Measurements from ENCODE around the gene ARPC5.

Gene ARPC5

DNA sequence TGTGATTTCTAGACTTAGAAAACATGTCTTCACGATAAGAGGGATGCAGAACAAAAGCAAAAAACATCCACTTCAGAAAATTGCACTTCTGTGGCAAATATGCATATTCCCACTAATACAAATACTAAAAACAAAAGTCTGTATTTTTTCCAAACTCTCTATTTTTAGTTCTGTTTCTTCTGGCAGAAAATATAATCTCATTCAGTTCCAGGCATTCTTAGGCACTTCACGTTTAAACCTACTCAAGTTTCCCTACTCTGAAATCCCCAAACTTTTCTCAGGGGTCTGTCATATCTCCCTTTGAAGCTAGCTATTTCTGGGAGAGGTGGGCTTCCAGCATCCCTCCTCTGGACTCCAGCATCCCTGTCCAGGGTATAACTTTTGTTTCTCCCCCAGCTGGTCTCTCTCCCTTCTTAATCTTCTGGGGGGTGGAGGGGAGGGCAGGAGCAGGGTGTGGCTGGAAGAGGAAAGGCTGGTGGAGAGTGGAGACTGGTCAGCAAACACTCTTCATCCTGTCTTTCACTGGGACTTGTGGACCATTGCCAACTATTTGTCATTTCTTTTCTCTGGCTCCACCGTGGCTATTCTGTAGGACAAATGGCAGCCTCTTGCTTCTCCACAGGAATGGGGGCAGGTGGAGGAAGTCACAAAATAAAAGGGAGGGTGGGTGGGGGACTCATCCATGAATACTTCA, 25.7 kb downstream of the ARPC5 start:
- no peak for DNase-seq

DNA sequence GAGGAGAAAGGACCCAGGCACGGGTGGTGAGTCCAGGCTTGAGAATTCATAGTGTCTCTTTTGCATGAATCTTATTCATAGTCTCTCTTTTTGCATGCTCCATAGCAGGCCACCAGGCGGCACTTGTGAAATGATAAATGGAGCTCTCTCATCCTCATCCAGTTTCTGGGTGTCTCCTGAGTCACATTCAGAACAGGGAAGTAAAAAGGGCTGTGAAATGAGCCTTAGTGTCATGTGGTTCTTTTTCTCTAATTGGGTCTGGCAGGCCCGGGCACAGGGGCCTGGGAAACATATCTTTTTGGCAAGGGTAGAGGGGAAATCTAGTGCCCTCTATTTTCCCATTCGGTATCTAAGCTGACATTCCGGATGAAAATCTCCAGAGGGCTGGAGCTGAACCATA, 26.3 kb downstream of the ARPC5 start:
- DNase-seq: peak; percentile 17 to 55

DNA sequence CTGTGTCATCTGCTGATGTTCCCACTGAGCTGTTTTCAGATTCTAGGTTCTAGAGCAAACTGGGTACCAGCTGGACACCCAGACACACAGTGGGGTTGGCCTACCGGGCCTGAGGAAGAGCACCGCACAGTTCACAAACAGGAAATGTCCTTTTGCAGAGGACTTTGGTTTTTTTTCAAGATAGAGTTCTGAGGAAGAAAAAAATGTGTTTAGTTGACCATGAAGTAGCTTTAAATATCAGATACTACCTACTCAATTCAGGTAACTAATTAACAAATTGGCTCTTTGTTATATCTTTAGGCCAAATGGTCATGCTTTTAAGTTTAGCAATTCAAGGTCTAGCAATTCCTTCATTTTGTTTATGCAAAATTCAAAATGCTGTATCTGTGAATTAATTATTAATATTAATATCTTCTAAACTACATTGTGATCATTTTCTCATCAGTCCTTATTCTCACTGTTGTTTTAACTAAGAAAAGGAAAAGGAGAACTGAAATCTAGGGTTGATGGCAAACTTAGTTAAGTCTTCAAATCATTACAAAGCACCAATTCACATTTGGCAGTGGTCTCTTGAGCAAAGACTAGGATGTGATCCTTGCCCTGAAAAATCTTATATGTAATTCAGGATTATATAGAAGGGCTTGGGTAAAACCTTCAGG, 28.1 kb downstream of the ARPC5 start:
- no peak for DNase-seq

DNA sequence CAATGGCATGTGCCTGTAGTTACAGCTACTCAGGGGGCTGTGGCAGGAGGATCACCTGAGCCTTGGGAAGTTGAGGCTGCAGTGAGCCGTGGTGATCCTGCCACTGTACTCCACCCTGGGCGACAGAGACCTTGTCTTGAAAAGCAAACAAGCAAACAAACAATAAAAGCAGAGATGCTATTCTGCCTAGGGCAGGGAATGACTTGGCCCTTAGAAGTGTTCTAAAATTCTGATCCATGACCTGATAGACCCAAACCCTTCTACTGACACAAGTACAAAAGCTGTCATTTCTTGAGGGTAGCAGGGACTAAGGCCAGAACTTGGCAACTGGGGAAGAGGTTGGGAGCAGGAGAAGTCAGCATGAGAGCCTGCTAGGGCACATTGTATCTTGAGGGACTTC, 29.7 kb downstream of the ARPC5 start:
- DNase-seq: no peak

DNA sequence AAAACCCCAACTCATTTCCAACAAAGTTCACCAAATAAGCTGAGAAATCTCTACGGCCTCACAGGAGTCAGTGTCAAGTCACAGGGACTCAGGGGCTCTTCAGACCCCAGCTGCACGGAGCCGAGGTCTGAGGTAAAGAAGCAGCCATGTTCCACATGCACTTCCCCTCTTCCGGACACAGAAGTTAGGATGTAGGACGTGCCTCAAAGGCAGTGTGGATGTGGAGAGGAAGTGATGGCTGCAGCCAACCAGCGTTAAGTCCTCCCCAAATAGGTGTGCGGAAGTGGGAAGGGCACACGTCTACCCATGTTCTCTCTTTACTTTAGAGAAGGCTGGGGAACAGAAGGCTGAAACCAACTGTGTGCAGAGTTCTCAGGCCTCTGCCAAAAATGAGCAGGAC, 30.8 kb downstream of the ARPC5 start:
- DNase-seq: peak in 1 of 2 donors; percentile 49

DNA sequence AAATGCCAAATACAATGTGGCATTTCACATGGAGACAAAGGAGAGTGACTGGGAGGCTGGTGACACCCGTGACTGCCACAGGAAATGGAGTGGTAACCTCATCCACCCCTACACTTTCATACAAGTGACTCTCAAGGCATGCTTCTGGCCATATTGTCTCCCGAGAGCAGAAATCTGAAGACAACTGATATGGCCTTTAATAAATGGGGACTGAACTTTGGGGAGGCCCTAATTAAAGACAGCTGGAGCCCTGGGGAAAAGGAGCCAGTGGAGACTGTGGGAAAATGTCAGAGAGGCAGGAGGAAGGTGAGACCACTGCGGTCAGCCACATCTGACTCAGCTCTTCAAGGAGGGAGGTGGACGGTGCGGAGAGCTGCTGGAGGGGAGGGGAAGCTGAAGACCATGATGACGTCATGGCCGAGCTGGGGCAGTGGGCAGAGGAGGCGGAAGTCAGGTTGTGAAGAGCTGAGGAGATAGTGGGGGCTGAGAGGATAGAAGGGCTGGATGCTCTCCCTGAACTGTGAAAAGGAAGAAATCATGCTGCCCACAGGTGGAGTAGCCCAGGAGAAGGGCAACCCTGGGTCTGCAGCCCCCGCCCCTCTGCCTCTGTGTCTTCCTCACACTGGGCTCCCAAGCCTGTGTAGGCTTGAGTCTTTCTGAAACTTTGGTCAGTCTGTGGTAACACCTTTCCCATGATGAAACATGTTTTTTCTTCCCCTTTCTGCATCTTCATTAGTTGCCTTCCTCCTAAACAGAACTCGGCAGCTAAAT, 31.4 kb downstream of the ARPC5 start:
- peak in 1 of 2 donors; percentile 76 for DNase-seq

DNA sequence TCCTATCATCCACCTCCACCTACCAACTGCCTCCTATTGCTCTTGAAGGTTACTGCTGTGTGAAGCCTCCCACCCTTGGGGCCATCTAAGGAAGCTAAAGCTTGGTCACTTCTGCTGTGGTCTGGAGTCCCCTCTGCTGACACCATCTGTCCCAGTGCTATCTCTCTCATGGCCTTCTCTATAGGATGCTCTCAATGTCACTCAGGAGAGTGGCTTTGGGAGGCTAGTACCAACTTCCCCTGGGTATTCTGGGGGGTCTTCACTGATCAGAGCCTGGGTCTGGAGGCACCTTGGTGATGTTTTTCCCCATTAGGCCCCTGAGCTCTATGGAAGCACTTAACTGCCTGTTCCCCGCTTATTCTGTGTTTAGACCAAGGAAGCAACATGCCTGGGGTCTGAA, 33.1 kb downstream of the ARPC5 start:
- no peak for DNase-seq

DNA sequence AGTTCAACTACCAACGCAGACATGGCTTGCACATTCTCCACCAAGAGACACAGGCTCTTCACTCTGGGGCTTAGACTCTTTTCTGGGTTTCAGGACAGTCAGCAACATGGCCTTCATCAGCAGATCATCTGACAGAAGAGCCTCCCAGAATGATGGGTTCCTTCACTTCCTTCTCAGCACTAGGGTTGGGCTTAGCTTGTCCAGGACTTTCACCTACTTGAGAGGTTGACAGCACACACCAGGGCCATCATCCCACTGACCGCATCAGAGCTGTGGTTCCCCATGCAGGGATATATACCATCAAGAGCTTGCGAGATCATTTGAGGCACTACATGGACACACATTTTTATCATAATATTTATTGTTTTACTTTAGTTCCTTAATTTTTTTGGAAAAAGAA, 34.9 kb downstream of the ARPC5 start:
- DNase-seq: no peak

DNA sequence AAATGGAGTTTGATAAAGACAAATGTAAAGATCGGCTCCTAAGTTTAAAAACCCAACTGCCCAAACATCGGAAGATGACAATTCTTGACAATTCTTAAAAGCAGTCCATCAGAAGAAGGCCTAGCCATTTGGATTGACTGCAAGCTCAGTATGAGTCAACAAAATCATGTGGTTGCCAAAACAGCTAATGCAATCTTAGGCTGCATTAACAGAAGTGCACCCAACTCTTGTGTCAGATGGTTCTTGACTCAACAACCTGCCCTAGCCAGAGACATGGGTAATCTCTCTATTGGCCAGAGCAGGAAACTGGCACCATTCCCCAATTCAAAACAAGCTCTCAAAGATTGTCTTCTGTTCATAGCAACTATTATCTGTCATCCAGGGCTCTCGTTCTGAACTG, 35.4 kb downstream of the ARPC5 start:
- peak in 1 of 2 donors; percentile 47 for DNase-seq

DNA sequence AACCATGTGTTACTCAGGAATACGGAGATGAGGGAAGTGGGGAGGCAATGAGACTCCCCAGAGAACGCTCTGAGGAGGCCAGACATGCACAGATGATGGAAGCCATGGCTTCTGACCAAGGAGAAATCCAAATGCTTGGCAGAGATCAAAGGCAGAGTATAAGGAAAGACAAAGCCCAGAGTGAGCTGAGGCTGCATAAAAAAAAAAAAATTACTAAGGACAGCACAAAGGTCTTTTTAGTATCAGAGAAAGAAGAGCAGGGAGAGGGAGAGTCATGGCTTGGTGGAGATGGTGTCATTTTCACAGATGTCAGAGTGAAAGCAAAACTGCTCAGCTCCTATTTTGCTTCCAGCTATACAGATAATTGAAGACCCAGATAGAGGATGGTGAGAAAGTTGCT, 37.2 kb downstream of the ARPC5 start:
- no peak for DNase-seq

DNA sequence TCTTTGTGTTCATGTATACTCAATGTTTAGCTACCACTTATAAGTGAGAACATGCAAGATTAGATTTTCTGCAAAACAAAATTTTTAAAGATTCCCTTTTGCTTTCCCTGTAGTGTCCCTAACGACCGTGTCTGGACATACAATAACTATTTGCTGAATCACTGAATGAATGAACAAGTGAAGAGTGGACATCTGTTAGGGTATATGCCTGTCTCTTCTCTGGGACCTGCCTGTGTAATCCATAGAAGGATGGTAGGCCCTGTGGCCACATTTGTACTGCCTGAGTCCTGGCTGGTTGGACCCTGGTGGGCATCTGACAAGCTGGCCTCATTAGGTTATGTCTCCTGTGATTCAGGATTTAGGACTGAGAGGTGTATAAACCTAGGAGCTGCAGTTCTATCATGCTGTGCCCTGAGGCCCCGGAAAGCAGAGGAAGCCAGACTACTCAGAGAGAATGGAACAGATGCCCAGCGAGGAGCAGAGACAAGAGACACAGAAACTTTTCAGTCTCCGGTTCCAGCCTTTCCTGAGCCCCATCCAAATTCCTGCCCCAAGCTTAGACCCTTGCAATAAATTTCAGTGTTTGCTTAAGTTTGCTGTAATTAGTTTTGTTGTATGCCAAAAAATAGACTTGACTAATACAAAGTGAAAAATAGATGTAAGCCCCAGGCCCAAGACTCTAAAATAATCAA, 37.8 kb downstream of the ARPC5 start:
- no peak for DNase-seq

DNA sequence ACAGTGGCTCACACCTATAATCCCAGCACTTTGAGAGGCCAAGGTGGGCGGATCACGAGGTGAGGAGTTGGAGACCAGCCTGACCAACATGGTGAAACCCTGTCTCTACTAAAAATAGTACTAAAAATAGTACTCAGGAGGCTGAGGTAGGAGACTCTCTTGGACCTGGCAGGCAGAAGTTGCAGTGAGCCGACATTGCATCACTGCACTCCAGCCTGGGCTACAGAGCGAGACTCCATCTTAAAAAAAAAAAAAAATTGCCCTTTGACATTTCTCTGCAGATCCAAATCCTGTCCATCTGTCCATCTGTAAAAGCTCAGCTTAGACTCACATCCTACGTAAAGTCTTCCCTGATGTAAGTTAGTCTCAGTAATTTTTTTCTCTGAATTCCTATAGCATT, 39.1 kb downstream of the ARPC5 start:
- no peak for DNase-seq

DNA sequence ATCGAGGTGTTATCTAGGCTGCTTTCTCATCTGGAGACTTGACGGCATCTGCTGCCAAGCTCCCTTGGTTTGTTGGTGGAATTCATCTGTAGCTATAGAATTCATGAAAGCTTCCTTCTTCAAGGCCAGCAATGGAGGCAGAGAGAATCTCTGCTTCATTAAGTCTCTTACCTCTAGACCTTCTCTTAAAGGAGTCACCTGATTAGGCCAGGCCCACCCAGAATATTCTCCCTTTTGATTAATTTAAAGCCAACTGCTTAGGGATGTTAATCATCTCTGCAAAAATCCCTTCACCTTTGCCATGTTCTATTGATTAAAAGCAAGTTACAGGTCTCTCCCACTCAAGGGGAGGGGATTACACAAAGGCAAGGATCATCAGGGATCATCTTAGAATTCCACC, 40.0 kb downstream of the ARPC5 start:
- no peak for DNase-seq

DNA sequence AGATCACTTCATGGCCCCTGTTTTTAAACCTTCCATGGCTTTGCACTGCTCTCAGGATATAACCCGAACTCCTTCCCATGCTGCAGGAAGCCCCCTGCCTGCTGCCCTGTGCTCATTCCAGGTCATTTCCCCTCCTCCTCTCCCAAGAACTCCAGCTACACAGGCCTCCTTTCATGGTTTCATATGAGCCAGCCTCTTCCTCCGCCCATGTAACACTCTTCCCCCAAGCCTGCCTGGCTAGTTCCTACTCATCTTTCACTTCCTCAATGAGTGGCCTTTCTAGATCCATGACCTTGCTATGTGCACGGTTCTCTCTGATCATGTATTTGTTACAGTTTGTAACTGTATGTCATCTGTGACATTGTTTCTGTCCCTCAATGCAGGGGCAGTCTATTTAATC, 42.2 kb downstream of the ARPC5 start:
- DNase-seq: peak in 1 of 2 donors; percentile 42

DNA sequence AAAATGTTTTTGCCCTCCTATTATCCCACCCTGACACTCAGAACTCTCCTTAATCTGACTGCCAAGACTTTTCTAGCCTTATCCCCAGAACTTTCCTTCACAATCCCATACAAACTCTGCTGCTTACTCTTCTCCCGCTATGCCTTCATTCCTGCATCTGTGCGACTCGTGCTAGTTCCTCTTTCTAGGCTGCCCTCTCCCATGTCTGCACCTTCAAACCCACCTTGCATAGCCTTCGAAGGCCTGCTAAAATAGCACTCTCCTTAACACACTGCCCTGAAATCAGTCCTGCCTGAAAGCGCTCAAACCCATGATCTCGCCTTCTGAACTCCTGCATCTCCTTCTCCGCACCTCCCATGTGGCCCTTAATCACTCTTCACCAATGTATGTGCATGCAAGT, 42.9 kb downstream of the ARPC5 start:
- DNase-seq: no peak

DNA sequence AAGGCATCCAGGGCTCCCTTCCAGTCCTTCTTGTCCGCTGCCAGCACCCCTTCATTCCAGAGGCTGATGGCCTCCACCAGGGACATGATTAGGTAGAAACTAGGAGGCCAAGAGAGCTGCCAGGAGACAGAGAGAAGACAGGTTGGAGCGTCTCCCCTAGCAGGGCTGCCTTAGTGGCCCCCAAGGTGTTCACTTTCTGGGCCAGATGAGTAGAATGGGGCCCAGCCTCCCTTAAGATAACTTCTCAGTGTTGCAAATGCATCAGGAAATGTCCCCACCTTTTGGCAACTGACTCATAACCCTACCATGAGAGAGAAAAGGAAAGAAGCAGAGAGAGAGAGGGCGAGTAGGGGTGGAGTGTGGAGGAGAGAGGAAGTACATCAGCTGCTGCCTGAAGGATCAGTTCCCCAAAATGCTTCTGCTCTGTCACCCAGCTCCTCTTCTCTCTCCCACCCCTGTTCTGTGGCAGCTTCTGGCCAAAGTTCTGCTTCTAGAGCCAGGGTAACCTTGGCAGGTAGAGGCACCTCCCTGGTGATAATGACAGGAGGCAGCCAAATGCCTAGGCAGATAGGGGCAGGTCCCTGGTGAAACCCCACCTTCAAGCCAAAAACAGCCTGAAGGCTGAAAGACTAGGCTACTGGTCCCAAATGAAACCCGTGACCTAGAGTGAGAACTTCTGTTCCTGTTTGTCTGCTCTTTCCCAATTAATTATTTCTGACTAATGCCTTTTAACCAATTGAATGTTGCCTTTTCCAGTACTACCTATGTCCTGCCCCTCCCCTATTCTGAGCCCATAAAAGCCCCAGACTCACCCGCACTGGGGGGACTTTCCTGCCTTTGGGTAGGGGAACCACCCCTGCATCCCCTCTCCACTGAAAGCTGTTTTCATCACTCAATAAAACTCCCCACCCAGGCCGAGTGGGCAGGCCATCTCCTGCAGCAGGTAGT, 45.1 kb downstream of the ARPC5 start, which contains the start of gene NCF2:
Gene NCF2 (minus strand): TSS at position 216 of the 948 bp plus-strand sequence. CDS start 130 bp downstream, at position 86.
- peak; percentile 37 to 80 for DNase-seq

DNA sequence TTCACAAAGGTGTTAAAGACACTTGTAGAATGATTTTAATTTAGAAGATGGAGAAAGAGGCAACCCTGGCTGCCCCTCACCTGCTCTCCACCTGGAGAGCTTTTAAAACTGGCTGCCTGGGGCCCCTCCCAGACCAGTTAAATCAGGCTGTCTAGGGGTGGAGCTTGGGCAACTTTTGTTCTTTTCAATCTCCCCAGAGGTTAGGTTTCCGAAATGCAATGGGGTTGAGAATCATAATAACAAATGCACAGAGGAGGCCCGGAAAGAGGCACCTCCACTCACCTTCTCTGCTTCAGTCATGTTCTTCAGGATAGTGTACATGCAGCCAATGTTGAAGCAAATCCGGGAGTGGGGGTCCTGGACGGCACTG, 45.7 kb downstream of the ARPC5 start:
- peak in 1 of 2 donors; percentile 7 for DNase-seq

DNA sequence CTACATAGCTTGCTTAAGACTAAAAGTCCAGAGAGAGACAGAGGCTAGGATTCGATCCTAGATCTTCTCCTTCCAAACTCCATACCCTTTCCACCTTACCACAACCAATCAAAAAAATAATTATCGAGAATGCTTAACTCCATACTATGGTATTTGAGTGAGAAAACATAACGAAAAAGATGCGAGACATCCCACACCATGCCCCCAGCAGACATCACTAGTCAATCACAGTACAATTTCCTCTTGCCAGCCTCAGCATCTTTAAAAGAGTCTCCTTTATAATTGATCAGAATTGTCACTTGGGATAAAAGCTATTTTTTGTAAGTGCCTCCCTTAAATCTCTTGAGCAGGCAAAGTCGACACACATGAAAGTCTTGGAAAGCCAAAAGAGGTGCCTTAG, 46.2 kb downstream of the ARPC5 start:
- no peak for DNase-seq

DNA sequence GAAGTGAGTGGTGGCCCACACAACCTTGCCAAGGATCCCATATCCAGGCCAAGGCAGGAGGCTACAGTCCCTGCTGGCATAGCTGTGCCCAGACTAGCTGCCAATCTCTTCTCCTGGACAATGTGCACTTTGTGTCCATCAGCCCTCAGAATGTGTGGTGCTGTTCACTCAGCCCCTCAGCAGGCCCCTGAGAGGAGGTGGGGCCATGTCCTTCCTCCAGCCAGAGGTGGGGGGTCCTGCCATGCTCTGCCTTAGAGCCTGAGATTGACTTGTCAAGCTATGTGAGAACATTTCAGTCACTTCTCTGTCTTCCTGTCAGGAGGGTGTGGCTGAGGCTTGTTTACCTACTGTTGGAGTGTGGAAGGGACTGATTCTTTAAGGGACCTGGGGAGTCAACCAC, 46.8 kb downstream of the ARPC5 start:
- no peak for DNase-seq

DNA sequence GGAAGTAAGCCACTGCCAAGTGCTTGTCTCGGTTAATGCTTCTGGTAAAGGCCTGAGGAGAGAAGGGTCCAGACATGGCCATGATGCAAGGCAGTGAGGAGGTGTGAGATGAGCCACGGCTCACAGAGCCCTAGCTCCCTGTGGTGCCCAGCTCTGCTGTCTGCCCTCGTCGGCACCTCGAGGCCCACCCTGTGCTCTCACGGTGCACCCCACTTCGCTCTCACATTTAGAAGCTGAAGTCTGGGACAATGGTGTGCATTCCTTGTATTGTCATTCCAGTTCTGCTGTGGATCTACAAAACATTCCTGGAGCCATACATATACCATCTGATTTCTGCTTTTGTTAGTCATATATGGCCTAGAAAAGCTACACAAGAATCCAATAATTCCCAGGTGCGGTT, 48.7 kb downstream of the ARPC5 start:
- no peak for DNase-seq

DNA sequence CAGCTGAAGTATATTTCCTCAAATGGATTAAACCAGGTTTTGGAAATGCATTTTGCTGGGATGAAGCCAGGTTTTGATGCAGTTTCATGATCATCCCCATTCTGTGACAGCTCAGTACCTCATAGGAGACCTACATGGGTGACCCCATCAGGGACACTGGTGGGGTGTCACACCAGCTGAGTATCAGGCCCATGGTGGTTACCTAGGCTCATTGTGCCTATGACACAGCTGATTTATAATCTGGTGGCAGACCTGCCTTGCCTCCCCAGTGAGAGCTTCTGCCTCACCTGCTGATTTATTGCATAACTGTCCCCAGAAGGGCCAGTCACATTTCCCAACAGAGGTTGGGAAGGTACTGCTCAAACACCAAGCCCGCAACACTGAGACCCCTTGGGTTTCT, 49.1 kb downstream of the ARPC5 start:
- no peak for DNase-seq

DNA sequence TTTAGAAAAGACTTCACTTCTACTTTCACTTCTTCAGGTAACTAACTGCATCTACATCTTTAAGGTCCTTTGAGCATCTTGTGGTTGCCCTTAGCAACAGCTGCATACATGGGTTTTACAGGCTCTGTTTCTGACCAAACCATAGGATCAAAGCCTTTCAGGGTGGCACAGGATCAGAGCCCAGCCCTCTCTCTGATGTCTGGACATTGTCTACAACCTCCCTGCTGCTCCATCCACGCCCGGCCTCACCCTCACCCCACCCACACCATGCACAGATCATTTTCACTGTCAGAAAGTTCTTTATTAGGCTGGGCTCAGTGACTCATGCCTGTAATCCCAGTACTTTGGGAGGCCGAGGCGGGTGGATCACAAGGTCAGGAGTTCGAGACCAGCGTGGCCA, 50.5 kb downstream of the ARPC5 start:
- DNase-seq: no peak
